Keratinocyte (primary cell): ENCODE measurements around the gene MAD1L1. TPM values are rescaled to one million over a fixed set of nuclear protein-coding genes. Genes with fewer than 3 reads are reported as not detected.

Experiments used
- DNase-seq: peaks from one replicate; pipeline ENCODE4 v3.0.0-alpha.2; 2011; ENCODE audit warnings: low read depth, missing footprints, low spot score
- FAIRE-seq: peaks from 2 replicates; lab custom pipeline; 2011; peaks lifted over from hg19 to GRCh38; lab: Jason Lieb, UNC
- H2AFZ ChIP-seq: 2 replicates; pipeline ENCODE4 v1.6.0; 2012; ENCODE audit warnings: low read length, control low read depth, inconsistent platforms; ENCODE audit not compliant: control insufficient read depth
- H3K27ac ChIP-seq: 2 replicates; pipeline ENCODE4 v1.5.1; 2011; ENCODE audit warnings: low read length; ENCODE audit not compliant: control insufficient read depth, insufficient read depth
- H3K27me3 ChIP-seq: 3 replicates; pipeline ENCODE4 v1.6.0; 2011; ENCODE audit warnings: low read length; ENCODE audit not compliant: control insufficient read depth, insufficient read depth; ENCODE audit errors: extremely low read depth
- H3K36me3 ChIP-seq, 2 experiments: 2 replicates in 1 of 2; 3 replicates in 1 of 2; pipeline ENCODE4 v1.5.1; 2011; ENCODE audit warnings: low read length in 2 of 2, mild to moderate bottlenecking in 1 of 2; ENCODE audit not compliant: control insufficient read depth in 2 of 2, insufficient read depth in 2 of 2; ENCODE audit errors: extremely low read depth in 1 of 2
- H3K4me1 ChIP-seq: 3 replicates; pipeline ENCODE4 v1.5.1; 2011; ENCODE audit warnings: low read length; ENCODE audit not compliant: control insufficient read depth, insufficient read depth; ENCODE audit errors: extremely low read depth
- H3K4me2 ChIP-seq: 3 replicates; pipeline ENCODE4 v1.6.0; 2011; ENCODE audit warnings: low read depth, low read length; ENCODE audit not compliant: control insufficient read depth, insufficient read depth; ENCODE audit errors: extremely low read depth
- H3K4me3 ChIP-seq, 3 experiments: fragments of 200-600 bp in 1 of 3; sonication (generic) in 1 of 3; 2 replicates in 2 of 3; 3 replicates in 1 of 3; pipeline ENCODE4 v1.5.1; 2011 to 2016; ENCODE audit warnings: low read length in 3 of 3, mild to moderate bottlenecking in 3 of 3, control low read depth in 2 of 3, inconsistent platforms in 1 of 3, low read depth in 1 of 3, mixed read lengths in 1 of 3, mixed run types in 1 of 3, moderate library complexity in 1 of 3; ENCODE audit not compliant: control insufficient read depth in 2 of 3, insufficient read depth in 2 of 3; ENCODE audit errors: extremely low read depth in 1 of 3
- H3K79me2 ChIP-seq: 2 replicates; pipeline ENCODE4 v1.6.0; 2012; ENCODE audit warnings: low read length; ENCODE audit not compliant: control insufficient read depth, insufficient read depth
- H3K9ac ChIP-seq: 3 replicates; pipeline ENCODE4 v1.6.0; 2011; ENCODE audit warnings: low read length; ENCODE audit not compliant: control insufficient read depth, insufficient read depth; ENCODE audit errors: extremely low read depth
- H3K9me1 ChIP-seq: 3 replicates; pipeline ENCODE4 v1.6.0; 2011; ENCODE audit warnings: low read length; ENCODE audit not compliant: control insufficient read depth, insufficient read depth; ENCODE audit errors: extremely low read depth
- H3K9me3 ChIP-seq: 2 replicates; pipeline ENCODE4 v1.5.1; 2012; ENCODE audit warnings: low read depth, low read length; ENCODE audit not compliant: control insufficient read depth
- H4K20me1 ChIP-seq: 3 replicates; pipeline ENCODE4 v1.6.0; 2011; ENCODE audit warnings: low read length; ENCODE audit not compliant: control insufficient read depth, insufficient read depth; ENCODE audit errors: extremely low read depth
- EZH2 ChIP-seq: IDR thresholded peaks from one replicate; pipeline ENCODE4 v1.6.1; 2012; ENCODE audit warnings: inconsistent platforms, mild to moderate bottlenecking, low read length, moderate library complexity
- dilution Hi-C: fragments of 300-500 bp; cut with MboI; formaldehyde crosslinking; loops from one replicate; pipeline ENCODE4 v1.7.0; 2020; ENCODE audit warnings: low sequenced_read_pairs; ENCODE audit not compliant: extremely low pct_ligation_motif_present
- polyA plus RNA-seq, 5 experiments: library from polyadenylated mRNA; depleted of rRNA in 3 of 5; stranded (reverse) in 3 of 5; stranded (forward) in 1 of 5; unstranded in 1 of 5; fragments of >200 nt; gene quantifications; 1 replicate in 1 of 5; 2 replicates in 3 of 5; 3 replicates in 1 of 5; pipeline versions ENCODE4 v1.2.1 to v1.2.3, GENCODE V29; 2011 to 2012; ENCODE audit warnings: missing spikeins in 2 of 5, low read depth in 1 of 5, low replicate concordance in 1 of 5
- TF ChIP-seq, protein P1 (sequence below), 3 experiments: IDR thresholded peaks in 1 of 3; conservative IDR thresholded peaks in 1 of 3; optimal IDR thresholded peaks in 1 of 3; 2 replicates in 2 of 3; 3 replicates in 1 of 3; pipeline versions ENCODE3 to v1.5.1; 2011; ENCODE audit warnings: low read length in 3 of 3, mild to moderate bottlenecking in 3 of 3, moderate library complexity in 2 of 3, control low read depth in 1 of 3, inconsistent platforms in 1 of 3; ENCODE audit not compliant: insufficient read depth in 2 of 3; ENCODE audit errors: extremely low read depth in 1 of 3

The MAD1L1 gene
- polyA plus RNA-seq, 1 donor (not counting 4 experiments of a cell fraction or from before 2014, with no cell fraction given), result 18.0 TPM

DNA sequence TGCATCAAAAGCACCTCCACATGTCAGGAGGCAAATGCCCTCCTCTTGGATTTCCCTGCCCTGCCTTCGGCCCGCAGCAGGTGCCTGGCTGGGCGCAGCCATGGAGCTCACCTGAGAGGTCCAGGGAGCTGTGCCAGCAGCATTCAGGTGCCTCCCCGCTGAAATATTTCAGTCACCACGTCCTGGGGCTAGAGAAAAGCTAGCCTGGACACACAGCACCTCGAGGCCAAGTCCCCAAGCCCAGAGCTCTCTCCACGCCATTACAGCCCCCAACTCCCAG, 102.7 kb downstream of the MAD1L1 start:
- H3K4me1 ChIP-seq, result no peaks in the 10 kb centered on the region
- TF ChIP-seq, protein P1, sequence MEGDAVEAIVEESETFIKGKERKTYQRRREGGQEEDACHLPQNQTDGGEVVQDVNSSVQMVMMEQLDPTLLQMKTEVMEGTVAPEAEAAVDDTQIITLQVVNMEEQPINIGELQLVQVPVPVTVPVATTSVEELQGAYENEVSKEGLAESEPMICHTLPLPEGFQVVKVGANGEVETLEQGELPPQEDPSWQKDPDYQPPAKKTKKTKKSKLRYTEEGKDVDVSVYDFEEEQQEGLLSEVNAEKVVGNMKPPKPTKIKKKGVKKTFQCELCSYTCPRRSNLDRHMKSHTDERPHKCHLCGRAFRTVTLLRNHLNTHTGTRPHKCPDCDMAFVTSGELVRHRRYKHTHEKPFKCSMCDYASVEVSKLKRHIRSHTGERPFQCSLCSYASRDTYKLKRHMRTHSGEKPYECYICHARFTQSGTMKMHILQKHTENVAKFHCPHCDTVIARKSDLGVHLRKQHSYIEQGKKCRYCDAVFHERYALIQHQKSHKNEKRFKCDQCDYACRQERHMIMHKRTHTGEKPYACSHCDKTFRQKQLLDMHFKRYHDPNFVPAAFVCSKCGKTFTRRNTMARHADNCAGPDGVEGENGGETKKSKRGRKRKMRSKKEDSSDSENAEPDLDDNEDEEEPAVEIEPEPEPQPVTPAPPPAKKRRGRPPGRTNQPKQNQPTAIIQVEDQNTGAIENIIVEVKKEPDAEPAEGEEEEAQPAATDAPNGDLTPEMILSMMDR (optimal IDR thresholded peaks at IDR 0.05 in 1 of 3, IDR thresholded peaks at IDR 0.05 in 1 of 3, conservative IDR thresholded peaks at IDR 0.05 in 1 of 3; ENCODE audit: extremely low read depth in 1 of 3, insufficient read depth in 2 of 3, low read length in 3 of 3), result no peak
- TF ChIP-seq EZH2, result no peak
- no peak overlapping the region for H3K27ac ChIP-seq
- no peak overlapping the region for H2AFZ ChIP-seq
- H3K27me3 ChIP-seq, result no peaks in the 10 kb centered on the region
- no peak overlapping the region for H3K9ac ChIP-seq
- FAIRE-seq (no peak), DNase-seq (no peak)
- H3K4me3 ChIP-seq, result no peak overlapping the region
- H3K9me3 ChIP-seq, result no peaks in the 10 kb centered on the region
- H3K4me2 ChIP-seq, result no peak overlapping the region
- H3K9me1 ChIP-seq, result no peaks in the 10 kb centered on the region
- peaks cover 0 to 6% of the 10 kb centered on the region in 2 experiments for H3K36me3 ChIP-seq
- H4K20me1 ChIP-seq, result no peaks in the 10 kb centered on the region
- dilution Hi-C loops, result no loop called here
- no peaks in the 10 kb centered on the region for H3K79me2 ChIP-seq

GRCh38 chr7:2129323-2130095, 103.2 kb downstream of the MAD1L1 start:
- Histone ChIP-seq H3K27ac (no peak overlapping the region), H4K20me1 (no peaks in the 10 kb centered on the region), H2AFZ (no peak overlapping the region), H3K4me1 (no peaks in the 10 kb centered on the region), H3K9me1 (no peaks in the 10 kb centered on the region), H3K79me2 (no peaks in the 10 kb centered on the region), H3K9ac (no peak overlapping the region), H3K36me3 (peaks cover 0 to 9% of the 10 kb centered on the region in 2 experiments), H3K4me3 (no peak overlapping the region), H3K4me2 (no peak overlapping the region), H3K27me3 (no peaks in the 10 kb centered on the region), H3K9me3 (no peaks in the 10 kb centered on the region)
- no peak for TF ChIP-seq EZH2
- TF ChIP-seq, protein P1 (optimal IDR thresholded peaks at IDR 0.05 in 1 of 3, IDR thresholded peaks at IDR 0.05 in 1 of 3, conservative IDR thresholded peaks at IDR 0.05 in 1 of 3; ENCODE audit: extremely low read depth in 1 of 3, insufficient read depth in 2 of 3, low read length in 3 of 3), result no peak
- FAIRE-seq (no peak), DNase-seq (no peak)
- dilution Hi-C loops, result no loop called here
